Activated CD4-positive, alpha-beta T cell treated with anti-CD3 and anti-CD28 coated beads for 48 hours (primary cell): ENCODE measurements around the gene ENTHD1.
"Not testable (repeated sequence)": the region's sequence is repeated elsewhere in the genome, so short reads cannot be mapped to it uniquely, and the experiment has no call there.

Experiments used
- DNase-seq: peaks from one replicate; pipeline ENCODE4 v3.0.0-alpha.2; 2020

The ENTHD1 gene

GRCh38 chr22:39924286-39924685 is 30.7 kb upstream of the ENTHD1 start:
- DNase-seq = no peak

- no peak for DNase-seq
These were observed 30.1 kb upstream of the ENTHD1 start for GRCh38 chr22:39923696-39924095.

GRCh38 chr22:39920134-39920743 is 26.7 kb upstream of the ENTHD1 start:
- peak; percentile 82 for DNase-seq

GRCh38 chr22:39917776-39918495 is 24.4 kb upstream of the ENTHD1 start:
- no peak for DNase-seq

GRCh38 chr22:39917197-39917643 is 23.7 kb upstream of the ENTHD1 start:
- no peak for DNase-seq

GRCh38 chr22:39916496-39916895 is 22.9 kb upstream of the ENTHD1 start:
- no peak for DNase-seq

DNA sequence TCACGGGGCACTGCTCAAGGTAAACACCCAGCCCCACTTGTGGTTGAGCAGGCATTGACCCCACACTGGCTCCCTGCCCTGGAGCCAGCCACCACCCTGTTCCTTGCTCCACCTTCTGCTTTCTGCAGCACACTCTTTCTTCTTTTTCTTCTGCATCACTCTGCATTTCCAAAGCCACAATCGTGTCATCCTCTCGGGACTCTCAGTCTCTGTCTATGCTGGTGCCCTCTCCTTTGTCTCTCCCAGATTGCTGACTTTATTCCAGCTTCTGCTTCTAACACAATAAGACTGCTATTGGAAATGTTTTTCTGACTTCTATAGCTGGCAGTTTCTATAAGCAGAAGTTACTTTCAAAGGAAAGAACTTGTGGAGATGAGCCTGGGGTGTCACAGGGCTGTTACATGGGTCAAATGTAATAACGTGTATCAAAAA is 21.8 kb upstream of the ENTHD1 start:
- no peak for DNase-seq

- DNase-seq = no peak
These were observed 21.0 kb upstream of the ENTHD1 start for GRCh38 chr22:39914584-39914983.

- no peak for DNase-seq
These were observed 20.3 kb upstream of the ENTHD1 start for GRCh38 chr22:39913886-39914285.

DNA sequence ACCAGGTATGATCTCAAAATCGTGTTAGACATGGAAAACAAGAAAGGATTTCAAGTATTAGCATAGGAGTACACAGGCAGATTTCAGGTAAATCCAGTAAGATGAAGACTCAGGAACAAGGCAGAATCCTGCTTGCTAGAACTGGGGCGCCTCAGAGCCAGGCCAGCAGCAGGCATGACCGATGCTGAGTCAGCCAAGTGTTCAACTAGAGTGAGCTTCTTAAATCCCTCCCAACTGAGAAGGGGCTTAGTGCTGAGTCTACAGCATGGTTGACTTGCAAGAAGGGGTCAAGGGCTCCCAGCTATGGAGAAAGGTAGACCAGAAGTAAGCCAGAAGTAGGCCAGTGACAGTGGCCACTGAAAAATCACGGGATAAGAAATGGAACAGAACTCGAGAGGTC is 19.8 kb upstream of the ENTHD1 start:
- DNase-seq = no peak

DNA sequence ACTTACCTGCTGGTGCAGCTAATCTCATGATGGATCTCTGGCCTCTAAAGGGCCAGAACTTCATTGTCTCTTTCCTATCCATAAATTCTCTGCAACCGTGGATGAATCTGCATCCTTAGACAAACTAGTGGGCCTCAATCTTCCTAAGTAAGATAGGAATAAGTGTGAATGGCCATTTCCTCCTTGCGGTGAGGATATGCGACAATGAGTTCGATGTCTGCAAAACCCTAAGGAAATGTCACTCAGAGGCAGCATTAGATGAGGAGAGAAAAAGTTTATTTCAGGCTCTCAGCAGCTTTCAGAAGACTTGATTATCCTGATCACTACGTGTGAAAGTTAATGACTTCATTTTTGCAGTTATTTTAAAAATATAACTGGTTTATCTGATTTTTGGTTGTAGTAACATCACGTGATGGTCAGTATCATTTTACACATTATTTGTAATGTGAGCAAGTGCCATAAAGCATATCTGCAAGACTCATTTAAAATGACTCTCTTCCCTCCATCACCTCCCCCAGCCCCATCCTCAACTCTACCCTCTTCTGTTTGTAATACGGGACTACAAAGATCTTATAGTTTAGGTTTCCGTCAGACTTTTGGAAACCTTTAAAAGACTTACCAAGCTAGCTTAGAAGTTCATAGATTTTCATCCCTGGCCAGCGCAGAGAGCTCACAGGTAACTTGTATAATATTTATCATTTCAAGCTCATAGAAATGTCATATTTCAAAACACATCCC is 17.5 kb upstream of the ENTHD1 start:
- DNase-seq = no peak

DNA sequence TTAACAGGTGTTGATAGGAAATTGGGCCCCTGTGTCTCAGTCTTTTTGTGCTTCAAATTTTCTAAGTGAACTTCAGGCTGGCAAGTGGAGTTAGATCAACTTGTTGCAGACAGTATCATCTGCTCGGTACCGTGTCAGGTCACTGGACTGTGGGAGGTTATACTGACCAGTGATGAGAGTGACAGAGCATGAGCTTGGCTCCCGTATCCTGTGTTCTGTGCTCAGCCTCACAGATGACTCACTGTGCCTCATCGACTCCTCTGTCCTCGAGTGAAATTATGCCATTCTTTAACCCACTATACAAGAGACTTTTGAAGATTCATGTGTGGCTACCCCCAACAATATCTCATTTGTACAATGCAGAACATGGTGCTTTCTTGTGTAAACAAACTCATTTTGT is 15.2 kb upstream of the ENTHD1 start:
- peak; percentile 56 for DNase-seq

- no peak for DNase-seq
These were observed 14.6 kb upstream of the ENTHD1 start for GRCh38 chr22:39908136-39908535.

GRCh38 chr22:39907605-39908097 is 14.1 kb upstream of the ENTHD1 start:
- DNase-seq = no peak

DNA sequence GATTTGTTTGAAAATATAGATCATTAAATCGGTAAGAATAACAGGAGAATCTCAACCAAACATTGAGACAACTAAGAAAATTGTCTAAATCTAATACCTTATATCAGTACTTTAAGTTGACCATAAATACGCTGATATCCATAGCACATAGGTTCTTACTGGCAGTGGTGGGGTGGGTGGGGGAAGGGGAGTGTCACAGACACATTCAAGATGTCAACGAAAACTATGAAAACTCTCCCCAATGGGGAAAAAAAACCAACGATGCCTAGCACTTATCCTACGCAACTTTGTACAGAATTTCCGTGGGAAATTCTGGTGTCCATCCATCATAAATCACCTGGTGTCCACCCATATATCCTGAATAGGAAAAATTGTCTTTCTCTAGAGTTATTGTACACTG is 13.5 kb upstream of the ENTHD1 start:
- no peak for DNase-seq

- no peak for DNase-seq
These were observed 12.6 kb upstream of the ENTHD1 start for GRCh38 chr22:39906207-39906606.

DNA sequence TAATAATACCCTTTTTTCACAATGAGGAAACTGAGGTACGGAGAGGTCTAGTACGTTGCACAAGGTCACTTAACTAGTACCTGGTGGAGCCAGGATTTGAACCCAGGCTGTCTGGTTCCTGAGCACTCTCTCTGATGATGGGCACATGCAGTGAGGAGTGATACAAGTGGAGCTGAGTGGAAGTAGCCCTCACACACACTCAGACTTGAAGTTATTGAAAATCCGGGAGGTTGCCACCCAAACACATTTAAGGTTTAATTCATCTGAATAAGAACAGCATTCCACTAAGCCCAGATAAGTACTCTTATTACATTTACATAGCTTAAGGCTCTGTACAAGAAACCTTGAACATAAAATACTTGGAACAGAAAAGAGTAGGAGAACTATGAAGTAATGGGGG is 12.1 kb upstream of the ENTHD1 start:
- DNase-seq = no peak

DNA sequence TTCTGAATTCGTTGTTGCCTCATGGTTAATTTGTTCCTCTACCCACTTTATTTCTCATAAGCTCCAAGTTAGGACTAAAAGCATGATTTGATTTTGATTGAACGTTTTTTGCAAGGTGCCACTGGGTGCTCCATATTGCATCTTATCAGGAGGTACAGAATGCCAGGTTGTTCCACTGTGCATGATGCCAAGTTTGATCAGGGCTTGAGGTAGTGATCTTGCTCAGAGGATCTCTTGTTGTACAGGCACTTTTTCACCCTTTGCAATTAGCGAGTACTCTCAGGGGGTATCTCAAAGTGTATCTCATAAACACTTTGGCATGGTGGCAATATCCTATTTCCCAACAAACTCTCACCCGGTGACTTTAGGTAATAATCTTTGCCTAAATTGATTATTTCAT is 11.3 kb upstream of the ENTHD1 start:
- DNase-seq = no peak

DNA sequence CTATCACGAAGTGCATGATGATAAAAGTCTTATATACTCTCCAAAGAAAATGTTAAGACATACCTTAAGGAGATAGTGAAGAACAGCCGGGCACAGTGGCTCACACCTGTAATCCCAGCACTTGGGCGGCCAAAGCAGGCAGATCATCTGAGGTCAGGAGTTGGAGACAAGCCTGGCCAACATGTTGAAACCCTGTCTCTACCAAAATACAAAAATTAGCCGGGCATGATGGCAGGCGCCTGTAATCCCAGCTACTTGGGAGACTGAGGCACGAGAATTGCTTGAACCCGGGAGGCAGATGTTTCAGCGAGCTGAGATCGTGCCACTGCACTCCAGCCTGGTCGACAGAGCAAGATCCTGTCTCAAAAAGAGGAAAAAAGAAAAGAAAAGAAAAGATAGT is 10.5 kb upstream of the ENTHD1 start:
- DNase-seq = not testable (repeated sequence)

DNA sequence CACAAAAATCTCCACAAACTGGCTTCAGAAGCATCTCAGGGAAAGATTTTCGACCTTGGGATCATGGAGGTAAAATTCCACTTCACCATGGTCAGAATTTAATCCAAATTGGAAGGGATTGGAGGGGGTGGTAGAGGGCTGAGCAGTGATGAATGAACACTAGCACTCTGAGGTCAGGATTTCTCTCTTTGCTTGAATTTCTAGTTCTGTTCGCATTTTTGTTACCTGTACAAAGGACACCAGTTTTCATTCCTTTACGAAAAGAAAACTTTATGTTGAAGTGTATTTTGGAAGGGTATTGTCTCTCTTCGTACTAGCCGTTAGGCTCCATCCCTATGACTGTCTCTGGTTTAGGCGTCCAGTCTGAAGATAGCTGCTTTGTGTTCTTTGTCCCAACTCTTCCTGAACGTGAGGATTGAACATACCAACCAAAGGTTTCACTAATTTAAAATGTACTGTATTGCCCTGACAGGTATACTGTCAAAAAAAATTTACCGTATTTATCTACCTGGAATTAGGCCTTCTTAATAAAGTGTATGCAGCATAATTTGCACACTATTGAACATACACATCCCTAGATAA is 8.1 kb upstream of the ENTHD1 start:
- no peak for DNase-seq

GRCh38 chr22:39900306-39901227 is 7.0 kb upstream of the ENTHD1 start, which contains the start of gene GRAP2:
TSS of gene GRAP2 (plus strand) at chr22:39901084. CDS start at chr22:39947107, 46,023 bp downstream.
- peak; percentile 70 for DNase-seq

DNA sequence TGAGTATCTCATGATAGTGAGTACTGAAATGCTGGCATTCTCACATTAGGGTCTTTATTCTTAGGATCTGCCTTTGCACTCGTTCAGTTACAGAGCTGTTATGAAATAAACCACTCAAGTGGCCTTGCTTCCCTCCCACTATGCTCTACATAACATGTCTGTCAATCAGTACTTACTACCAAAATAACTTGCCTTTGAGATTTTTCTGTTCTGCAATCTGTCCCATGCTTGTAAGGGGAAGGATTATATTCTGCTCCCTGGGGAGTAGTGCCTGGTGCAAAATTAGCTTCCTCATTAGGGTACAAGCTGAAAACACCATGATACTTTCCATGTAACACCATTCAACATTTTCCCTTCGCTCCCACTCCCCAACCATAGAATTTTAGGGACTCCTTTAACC is 5.4 kb upstream of the ENTHD1 start:
- DNase-seq = no peak
